GM18499 (cell line): ENCODE data around the gene ID2.
A peak's percentile ranks its signal among the peaks of the same experiment; 100 is the strongest.

Experiments used
- ATAC-seq: cut with Tn5 transposase; IDR thresholded peaks from one replicate; pipeline ENCODE4 v1.9.1; 2021; ENCODE audit warnings: moderate number of reproducible peaks; ENCODE audit not compliant: insufficient read depth, unreplicated experiment

ID2 gene, protein sequence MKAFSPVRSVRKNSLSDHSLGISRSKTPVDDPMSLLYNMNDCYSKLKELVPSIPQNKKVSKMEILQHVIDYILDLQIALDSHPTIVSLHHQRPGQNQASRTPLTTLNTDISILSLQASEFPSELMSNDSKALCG

DNA sequence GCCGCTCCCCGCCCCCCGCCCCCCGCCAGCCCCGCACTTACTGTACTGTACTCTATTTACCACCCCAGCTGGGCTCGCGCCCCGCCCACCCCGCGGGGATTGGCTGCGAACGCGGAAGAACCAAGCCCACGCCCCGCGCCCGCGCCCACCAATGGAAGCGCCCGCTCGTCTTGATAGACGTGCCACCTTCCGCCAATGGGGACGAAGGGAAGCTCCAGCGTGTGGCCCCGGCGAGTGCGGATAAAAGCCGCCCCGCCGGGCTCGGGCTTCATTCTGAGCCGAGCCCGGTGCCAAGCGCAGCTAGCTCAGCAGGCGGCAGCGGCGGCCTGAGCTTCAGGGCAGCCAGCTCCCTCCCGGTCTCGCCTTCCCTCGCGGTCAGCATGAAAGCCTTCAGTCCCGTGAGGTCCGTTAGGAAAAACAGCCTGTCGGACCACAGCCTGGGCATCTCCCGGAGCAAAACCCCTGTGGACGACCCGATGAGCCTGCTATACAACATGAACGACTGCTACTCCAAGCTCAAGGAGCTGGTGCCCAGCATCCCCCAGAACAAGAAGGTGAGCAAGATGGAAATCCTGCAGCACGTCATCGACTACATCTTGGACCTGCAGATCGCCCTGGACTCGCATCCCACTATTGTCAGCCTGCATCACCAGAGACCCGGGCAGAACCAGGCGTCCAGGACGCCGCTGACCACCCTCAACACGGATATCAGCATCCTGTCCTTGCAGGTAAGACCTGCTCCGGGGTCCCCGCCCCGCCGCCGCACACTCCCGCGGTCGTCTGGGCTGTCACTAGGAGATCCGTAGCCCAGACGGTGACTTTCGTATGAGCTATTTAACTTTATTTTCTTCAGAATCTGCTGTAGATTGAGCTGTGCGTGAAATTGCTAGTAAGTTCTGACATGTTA lies at the start of gene ID2:
Gene ID2, plus strand, starts transcription at position 271 of the 907 bp plus-strand sequence. Its CDS starts 110 bp downstream, at position 381.
- ATAC-seq = peak; percentile 42

DNA sequence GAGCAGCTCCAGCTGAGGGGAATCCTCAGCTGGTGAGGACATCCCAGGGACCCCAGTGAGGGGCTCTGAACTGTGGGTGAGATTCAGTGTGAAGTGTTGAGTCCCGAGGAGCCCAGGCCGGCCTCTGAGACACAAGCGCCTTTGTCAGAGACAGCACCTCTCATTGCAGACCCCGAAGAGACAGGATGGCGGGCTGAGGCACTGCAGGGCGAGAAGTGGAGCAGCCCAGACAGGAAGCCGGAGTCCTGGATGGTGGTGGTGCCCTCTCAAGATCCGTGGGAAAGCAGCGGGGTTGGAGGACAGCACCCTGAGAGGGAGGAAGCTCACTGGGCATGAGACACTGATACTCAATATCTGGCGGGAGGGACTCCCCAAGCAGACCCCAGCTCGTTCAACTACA lies 49.1 kb upstream of the ID2 start:
- ATAC-seq = no peak

DNA sequence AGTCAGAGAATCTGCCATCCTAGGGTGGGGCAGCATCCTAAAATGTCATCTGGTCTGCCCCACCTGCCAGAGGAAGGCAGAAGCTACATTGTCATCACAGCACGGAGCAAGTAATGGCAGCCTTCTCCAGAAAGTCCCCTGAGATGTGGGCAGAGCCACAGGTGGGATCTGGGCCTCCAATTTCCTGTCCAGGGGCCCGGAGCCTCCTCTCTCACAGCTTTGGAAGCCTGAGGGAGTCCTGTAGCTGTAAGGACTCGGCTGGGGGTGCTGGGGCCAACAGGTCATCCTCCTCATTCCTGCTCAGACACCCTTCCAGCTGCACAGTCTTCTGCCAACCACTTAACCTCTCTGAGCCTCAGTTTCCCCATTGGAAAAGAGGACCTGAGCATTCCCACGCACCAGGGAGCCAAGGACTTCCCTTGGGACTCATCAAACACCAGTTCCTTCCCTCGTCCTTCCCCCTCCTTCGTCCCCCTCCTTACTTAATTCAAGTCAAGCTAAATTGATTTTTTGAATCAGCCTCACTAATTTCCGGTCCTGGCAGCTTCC lies 48.6 kb upstream of the ID2 start:
- ATAC-seq = no peak

DNA sequence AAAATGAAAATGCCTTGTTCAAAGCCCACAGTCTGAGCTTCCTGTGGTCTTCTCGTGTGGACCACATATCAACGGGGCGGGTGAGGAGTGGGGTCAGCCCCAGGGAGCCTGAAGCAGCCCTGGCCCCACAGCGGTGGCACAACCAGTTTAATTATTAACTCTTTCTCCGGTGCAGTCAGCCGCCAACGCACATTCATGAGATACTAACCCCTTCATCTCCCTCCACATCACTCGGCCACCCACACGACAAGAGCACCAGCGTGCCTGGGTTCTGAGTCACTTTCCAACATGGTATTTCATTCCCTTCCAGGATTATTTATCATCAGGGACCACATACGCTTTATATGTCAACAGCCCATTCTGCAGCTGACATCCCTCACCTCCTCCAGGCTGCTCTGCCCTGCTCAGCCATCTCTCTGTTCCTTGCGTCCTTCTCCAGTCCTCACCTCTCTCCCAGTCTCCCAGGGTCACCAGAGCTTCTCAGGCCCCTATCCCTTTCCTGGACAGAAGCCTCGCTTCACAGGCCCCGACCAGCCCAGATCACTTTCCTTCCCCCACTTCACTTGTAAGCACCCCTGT lies 48.0 kb upstream of the ID2 start:
- ATAC-seq = no peak

DNA sequence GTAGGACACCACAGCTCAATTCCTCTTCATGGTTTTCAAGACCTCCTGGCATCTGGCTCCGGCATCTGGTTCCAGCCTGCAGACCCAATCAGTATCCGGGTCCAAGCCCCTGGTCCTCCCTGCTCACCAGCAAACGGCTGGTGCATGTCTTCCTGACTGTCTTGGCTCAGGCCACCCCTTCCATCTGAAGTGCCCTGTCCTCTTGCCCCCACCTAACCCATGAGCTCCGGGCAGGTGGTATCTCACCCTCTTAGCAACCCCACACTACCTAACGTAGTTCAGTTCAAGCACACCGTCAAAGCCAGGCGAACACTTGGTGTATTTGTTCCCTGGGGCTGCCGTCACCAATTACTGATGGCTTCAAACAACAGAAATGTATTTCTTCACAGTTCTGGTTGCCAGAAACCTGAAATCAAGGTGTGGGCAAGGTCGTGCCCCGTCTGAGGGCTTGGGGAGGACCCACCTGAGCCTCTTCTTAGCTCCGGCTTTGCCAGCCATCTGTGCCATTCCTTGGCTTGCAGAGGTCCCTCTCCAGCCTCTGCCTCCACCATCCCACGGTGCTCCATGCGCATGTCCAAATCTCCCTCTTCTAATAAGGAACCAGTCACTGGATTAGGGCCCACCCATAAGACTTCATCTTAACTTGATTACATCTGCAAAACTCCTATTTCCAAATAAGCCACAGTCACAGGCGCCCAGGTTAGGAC lies 47.2 kb upstream of the ID2 start:
- no peak for ATAC-seq

DNA sequence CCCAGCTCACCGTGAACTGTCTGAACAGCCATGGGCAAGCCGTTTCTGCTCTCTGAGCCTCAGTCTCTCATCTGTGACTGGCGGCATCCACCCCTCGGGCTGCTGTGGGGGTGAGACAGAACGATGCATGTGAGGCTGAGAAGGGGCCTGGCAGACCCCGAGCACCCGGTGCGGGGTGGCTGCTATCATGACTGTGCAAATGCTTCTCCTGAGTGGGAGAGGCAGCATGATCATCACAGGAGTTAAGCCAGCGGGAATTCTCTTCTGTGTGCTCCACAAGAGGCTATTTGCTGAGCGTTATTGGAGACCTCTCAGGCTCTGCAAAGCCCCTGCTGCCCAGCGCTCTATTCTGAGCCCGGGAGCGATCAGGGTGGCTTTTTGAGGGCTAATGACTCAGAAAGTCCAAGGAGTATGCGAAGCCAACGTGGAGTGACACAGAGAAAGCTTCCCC lies 45.8 kb upstream of the ID2 start:
- no peak for ATAC-seq

DNA sequence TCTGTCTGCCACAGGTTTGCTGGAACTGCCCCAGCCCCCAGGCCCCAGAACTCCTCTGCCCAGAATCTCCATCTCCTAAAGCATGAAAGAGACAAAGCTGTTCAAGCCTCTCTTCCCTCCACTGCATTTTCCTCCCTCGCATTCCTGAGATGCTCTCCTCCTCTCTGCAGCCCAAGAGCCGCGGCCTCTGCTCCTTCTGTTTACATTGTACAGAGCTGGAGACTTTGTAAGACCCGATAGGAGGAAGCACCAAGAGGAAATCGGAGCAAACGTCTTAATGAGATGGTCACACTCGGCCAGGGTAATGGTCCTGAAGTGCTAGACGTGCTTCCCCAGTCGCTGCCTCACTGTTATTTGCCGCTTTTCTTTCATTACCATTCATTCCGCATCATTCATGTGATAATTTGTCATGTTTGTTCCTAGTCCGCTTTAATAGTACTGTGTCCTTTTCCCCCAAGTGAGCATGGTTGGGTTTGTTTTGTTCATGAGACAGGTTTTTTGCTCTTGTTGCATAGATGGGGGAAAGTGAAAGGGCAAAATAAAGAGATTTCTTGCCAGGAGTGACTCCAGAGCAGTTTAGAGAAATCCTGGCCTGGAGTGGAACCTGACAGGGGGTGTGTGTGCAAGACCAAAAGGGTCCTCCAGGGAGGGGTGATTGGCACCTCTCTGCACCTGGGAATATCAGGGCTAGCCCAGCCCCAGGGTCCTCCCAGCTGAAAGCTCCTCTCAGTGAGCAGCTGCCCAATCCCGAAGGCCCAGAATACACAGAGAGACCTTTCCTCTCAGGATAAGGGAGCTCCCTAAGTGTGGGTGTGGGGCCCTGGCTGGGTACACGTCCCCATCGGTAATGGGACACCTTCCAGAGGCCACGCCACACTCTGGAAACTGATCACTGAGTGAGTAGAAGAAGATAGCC lies 44.9 kb upstream of the ID2 start:
- no peak for ATAC-seq

DNA sequence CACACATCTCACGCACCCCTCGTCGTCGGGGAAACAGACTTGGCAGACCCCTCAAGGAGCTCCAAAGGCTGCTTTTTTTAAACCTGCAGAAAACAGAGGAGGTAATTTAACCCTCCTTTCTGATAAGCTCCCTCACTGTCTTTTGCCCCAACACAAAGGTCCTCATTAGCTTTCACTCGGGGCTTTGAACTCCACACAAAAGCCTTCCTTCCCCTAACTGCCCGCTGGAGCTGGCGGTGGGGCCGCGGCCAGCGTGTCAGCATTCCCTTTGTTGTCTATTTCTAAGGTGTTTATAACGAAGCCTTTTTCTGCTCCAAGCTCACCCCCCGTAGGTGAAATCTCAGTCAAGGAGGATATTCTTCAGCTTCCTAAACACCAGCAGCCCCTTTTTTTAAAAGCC lies 43.5 kb upstream of the ID2 start:
- ATAC-seq = no peak

DNA sequence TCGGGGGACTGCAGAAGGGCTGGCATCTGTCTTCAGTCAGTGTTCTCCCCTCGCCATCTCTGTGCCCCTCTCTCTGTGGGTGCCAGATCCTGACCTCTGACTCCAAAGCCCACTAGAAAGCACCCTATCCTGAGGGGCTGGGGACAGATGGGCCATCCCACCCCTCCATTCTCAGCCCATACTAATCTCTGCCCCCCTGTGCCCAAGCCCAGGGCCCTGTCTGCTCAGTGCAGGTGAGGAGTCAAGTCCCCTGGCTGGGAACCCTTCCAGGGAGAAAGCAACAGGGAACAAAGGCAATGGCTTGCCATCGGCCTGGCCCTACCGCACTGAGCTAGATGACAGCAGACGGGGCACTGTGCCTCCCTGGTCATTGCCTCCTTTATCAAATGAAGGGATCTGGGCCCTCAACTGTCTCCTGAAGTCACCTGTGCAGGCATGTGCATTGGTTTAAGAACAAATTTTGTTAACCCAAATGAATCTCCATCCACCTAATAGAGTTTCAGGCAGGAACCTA lies 42.7 kb upstream of the ID2 start:
- no peak for ATAC-seq

DNA sequence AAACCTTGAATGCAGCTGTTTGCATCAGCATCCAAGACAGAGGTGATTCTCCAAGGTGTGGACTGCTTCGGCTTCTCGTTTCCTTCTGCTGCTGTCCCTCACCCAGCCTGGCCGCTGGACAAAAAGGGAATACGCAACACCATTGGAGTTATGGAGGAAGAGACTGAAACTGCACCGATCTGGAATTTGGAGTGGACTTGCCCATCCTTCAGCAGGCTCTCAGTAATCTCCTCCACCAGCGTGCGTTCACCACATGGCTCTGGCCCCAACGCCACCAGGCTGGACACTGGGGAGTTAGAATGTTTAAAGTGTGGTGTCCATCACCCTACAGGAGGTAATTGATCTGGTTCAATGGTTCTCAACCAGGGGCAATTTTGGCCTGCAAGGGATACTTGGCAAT lies 41.4 kb upstream of the ID2 start:
- no peak for ATAC-seq

DNA sequence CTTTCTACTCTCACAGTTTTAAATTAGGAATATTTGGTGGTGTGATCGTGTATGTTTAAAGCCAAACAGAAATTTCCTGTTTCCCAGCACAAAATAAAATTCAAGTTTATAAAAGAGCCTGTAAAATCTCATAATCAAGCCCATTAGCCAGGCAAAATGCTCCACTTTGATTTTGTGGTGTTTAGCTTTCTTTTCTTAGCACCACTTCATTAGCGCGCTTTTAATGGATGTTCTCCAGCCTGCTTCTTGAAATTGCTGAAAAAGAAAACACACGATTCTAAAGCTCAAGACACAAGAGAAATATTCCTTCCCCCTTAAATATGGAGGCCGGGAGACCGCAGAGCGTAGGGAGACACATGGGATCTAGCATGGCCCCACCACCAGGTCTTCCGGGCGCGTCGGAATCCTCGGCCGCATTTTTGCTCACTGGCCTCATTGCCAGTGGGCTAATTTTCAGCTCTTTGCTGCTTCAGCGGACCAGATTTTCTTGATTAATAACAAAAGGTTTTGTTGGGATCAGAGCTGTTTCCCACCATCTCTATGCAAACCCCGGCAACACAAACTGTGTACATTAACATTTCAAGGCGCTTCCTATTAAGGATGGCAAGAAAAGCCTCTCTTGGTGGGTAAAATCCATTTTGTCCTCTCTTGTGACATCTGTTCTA lies 40.4 kb upstream of the ID2 start:
- no peak for ATAC-seq

DNA sequence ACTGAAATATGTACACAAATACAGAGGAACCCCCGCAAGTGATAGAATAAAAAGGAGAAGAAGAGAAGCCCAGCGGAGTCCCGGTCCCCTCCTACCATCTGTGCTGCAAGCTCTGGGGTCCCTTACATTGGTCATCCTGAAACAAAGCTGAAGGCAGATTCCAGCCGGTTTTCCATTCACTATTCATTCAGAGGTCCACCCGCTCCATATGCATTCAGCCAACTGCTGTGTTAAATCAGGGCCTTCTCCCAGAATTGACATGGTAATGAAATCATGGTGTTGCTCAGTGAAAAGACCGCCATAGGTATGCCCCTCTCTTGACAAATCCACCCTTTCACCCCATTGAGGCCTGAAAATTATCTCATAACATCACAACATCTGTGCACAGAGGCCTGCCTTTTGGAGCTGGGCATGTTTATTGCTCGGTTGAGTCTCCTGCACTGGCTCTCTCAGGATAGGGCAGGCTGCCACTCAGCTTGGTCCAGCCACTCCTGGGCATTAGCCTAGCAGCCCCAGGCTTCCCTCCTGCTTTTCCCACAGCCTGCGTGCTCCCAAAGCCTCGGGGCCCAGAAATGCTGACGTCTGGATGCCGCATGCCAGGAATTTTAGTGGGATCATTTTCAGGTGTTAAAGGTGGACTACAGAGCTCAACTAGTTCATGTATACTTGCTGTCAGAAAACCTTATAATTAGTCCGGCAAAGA lies 39.3 kb upstream of the ID2 start:
- no peak for ATAC-seq

DNA sequence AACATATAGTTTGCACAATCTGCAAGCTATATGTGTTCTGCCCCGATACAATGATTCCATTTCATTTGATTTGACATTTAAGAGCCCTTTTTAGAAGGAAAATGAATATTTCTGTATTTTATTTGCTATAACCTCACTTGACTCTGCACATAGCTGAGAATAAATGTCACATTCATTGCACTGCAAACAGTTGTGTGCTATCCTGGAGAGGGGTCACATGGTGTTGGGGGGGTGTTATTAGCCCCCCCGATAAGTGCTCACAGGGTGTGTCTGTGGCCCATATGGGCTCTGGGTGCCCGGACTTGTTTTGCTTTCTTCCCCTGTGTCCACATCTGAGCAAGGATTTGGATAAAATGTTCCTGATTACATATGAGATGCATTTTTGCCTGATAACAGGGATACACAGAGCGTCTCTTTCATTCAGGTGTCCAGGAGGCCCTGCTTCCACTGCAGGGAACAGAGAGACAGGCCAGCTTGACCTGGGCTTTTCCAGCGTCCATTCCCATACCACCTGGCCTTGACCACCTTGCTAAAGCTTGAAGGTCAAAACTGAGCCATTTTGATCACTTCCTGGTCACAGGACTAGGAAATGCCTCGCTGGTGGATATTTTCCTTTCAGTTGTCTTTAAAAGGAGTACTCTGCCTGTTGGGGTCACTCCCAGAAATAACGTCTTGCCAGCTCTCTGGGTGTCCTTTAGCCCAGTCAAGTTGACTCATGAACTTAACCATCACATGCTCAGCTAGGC lies 38.4 kb upstream of the ID2 start:
- no peak for ATAC-seq

DNA sequence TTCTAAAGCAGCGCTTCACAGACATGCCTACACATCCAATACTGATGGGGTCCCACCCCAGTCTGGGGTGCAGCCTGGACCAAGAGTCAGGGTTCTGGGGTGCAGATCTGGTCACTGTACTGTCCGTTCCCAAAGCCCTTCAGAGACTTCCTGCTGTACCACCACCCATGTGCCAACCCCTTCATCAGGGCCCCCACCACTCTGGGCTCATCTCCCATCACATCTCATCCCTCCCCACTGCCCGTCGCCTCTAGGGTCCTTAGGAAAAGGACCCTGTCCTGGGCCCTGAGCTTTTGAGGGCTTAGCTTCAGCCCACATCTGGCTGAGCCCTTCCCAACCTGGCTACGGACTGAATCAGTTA lies 37.9 kb upstream of the ID2 start:
- ATAC-seq = no peak

DNA sequence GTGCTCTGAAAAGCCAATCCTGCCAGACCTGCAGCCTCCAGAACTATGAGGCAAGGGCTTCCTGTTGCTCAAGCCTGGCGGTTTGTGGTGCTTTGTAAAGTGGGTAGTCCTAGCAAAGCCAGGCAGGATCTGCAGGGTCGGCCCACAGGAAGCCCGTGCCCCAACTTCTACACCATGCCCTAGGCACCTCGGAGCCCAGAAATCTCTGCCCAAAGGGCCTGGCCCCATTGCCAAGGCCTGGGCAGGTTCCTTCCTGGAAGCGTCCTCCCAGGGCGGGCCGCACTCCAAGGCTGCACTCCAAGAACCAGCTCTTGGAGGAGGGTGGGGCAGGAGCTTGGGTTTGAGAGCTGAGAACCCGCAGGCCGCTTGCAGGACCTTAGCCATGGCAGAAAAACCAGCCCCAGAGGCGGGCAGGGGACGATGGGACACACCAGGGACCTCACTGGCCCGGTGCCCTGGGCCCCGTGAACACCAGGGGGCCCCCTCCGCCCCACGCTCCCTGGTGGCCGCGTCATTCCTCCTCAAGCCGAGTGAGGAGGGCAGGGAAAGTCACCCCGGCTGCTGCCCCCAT lies 37.2 kb upstream of the ID2 start:
- no peak for ATAC-seq

DNA sequence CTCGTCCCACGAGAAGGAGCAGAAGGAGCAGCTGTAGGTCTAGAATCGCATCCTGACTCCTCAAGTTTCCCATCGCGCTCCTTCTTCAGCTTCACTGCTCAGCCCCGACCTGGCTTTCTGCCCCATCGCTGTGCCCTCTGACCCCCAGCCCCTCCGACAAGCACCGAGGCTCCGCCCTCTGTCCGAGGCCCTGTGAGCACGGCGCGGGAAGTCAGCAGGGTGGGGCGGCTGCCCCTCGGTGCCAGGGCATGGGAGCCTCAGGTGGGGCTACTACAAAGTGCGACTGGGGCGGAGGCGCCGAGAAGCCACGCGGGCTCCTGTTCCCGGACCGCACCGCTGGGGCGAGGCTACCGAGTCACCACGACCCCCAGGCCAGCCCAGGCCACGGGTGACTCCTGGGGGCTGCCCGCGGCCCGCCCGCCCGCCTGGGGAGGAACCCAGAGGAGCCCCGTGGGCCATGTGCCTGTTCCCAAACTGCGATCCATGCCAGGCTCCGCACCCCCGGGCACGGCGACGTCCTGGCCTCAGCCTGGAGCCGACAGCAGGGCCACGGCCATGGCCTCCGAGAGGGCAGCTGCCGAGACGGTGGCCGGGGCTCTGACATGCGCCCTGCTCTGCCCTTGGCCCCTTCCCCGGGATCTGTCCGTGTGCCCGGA lies 36.6 kb upstream of the ID2 start:
- ATAC-seq = no peak
